Testis (tissue), 3 donors: Measurements from ENCODE around the gene CD101. TPM values are rescaled to one million over a fixed set of nuclear protein-coding genes. Genes with fewer than 3 reads are reported as not detected.

Source experiments
- DNase-seq: peaks from one replicate; pipeline ENCODE4 v3.0.0-alpha.2; 2019
- H3K27ac ChIP-seq, 2 donors: fragments of 200-600 bp; sonication (generic); one replicate each; pipeline ENCODE4 v1.5.1; 2019
- H3K27me3 ChIP-seq: fragments of 200-600 bp; sonication (generic); one replicate; pipeline ENCODE4 v1.5.1; 2019
- H3K36me3 ChIP-seq: fragments of 200-600 bp; sonication (generic); one replicate; pipeline ENCODE4 v1.5.1; 2017; ENCODE audit warnings: low read depth; ENCODE audit errors: missing control alignments
- H3K4me1 ChIP-seq: fragments of 200-600 bp; sonication (generic); one replicate; pipeline ENCODE4 v1.5.1; 2019
- H3K4me3 ChIP-seq, 2 donors: fragments of 200-600 bp; sonication (generic); one replicate each; pipeline ENCODE4 v1.5.1; 2017 to 2019
- H3K9me3 ChIP-seq: fragments of 200-600 bp; sonication (generic); one replicate; pipeline ENCODE4 v1.5.1; 2017
- POLR2A ChIP-seq: fragments of 450-650 bp; IDR thresholded peaks from one replicate; pipeline ENCODE4 v1.6.1; 2017; ENCODE audit warnings: antibody characterized with exemption, mild to moderate bottlenecking, moderate library complexity
- WGBS, 2 donors: methylation state at CpG; one replicate each; pipeline ENCODE4 v1.1.5; 2018; 5-methylcytosine and 5-hydroxymethylcytosine counted together
- intact Hi-C: fragments of 100-400 bp; cut with DNase I; formaldehyde crosslinking; loops from one replicate; pipeline ENCODE4 v1.15.1; 2023; ENCODE audit warnings: low total_unique reads
- polyA plus RNA-seq: library from polyadenylated mRNA; stranded (reverse); fragments of 350-450 nt; fragmentation: Illumina TruSeq; extraction: RNeasy Lipid Tissue Mini Kit (QIAGEN cat#74804); gene quantifications from one replicate; pipeline ENCODE4 v1.2.3, GENCODE V29; 2014; ENCODE audit warnings: low read depth, low replicate concordance; ENCODE audit not compliant: insufficient read depth
- total RNA-seq, 2 donors: library from RNA; depleted of rRNA; stranded (reverse); fragments of >200 nt; gene quantifications; one replicate each; pipeline ENCODE4 v1.2.3, GENCODE V29; 2016
- TF ChIP-seq, protein P1 (sequence below), 3 experiments: fragments of 450-650 bp in 2 of 3; fragments of 200-600 bp in 1 of 3; sonication (generic) in 1 of 3; IDR thresholded peaks; one replicate each; pipeline ENCODE4 v1.5.1; 2016 to 2019; ENCODE audit warnings: antibody characterized with exemption in 3 of 3, mild to moderate bottlenecking in 2 of 3, moderate library complexity in 1 of 3

Gene CD101
- total and polyA plus RNA-seq, 3 donors from 2014 or later: 0.79 to 1.4 (median 1.2) TPM

- H3K27me3 ChIP-seq: no peaks in the 10 kb centered on the region
- 90 to 95% methylated on average over 2 of the region's 2 CpGs for WGBS, 2 donors
- no peak overlapping the region for H3K4me3 ChIP-seq
- no peaks in the 10 kb centered on the region for H3K9me3 ChIP-seq
- no peak overlapping the region for H3K27ac ChIP-seq
- H3K4me1 ChIP-seq: no peaks in the 10 kb centered on the region
- intact Hi-C loops: no loop called here
- no peak for TF ChIP-seq POLR2A
- TF ChIP-seq, protein P1, sequence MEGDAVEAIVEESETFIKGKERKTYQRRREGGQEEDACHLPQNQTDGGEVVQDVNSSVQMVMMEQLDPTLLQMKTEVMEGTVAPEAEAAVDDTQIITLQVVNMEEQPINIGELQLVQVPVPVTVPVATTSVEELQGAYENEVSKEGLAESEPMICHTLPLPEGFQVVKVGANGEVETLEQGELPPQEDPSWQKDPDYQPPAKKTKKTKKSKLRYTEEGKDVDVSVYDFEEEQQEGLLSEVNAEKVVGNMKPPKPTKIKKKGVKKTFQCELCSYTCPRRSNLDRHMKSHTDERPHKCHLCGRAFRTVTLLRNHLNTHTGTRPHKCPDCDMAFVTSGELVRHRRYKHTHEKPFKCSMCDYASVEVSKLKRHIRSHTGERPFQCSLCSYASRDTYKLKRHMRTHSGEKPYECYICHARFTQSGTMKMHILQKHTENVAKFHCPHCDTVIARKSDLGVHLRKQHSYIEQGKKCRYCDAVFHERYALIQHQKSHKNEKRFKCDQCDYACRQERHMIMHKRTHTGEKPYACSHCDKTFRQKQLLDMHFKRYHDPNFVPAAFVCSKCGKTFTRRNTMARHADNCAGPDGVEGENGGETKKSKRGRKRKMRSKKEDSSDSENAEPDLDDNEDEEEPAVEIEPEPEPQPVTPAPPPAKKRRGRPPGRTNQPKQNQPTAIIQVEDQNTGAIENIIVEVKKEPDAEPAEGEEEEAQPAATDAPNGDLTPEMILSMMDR (IDR thresholded peaks at IDR 0.05): no peak
- no peaks in the 10 kb centered on the region for H3K36me3 ChIP-seq
- no peak for DNase-seq
Measured at GRCh38 chr1:117070124-117070523, 68.6 kb downstream of the CD101 start.

GRCh38 chr1:117076648-117077047 is 75.1 kb downstream of the CD101 start:
- no peak for DNase-seq
- Histone ChIP-seq H3K36me3 (no peaks in the 10 kb centered on the region), H3K4me3 (no peak overlapping the region), H3K4me1 (no peaks in the 10 kb centered on the region), H3K9me3 (no peaks in the 10 kb centered on the region), H3K27ac (no peak overlapping the region), H3K27me3 (no peaks in the 10 kb centered on the region)
- no peak for TF ChIP-seq POLR2A
- TF ChIP-seq, protein P1 (IDR thresholded peaks at IDR 0.05): no peak
- 90 to 94% methylated on average over 5 of the region's 5 CpGs for WGBS, 2 donors
- intact Hi-C loops: no loop called here

DNA sequence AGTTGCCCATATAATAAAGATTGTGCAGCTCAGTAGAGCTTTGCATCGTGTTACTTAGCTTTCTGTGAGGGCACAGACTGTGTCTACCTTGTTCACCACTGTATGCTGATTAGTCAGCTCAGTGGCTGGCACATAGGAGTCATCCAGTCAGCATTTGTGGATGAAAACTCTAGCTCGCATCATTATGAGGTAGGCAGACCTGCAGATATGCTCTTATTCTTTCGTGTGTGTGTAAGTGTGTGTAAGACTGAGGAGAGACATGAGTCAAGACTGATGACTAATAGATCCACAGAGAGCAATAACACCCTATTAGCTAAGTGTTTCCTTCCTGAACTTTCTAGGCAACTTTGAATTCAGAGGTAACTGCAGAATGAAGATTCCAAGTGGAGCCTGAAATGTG is 75.7 kb downstream of the CD101 start:
- TF ChIP-seq, protein P1 (IDR thresholded peaks at IDR 0.05): no peak
- no peak for TF ChIP-seq POLR2A
- Histone ChIP-seq H3K9me3 (no peaks in the 10 kb centered on the region), H3K4me1 (no peaks in the 10 kb centered on the region), H3K27me3 (no peaks in the 10 kb centered on the region), H3K4me3 (no peak overlapping the region), H3K27ac (no peak overlapping the region), H3K36me3 (no peaks in the 10 kb centered on the region)
- no peak for DNase-seq
- intact Hi-C loops: no loop called here
- 60 to 72% methylated on average over 3 of the region's 3 CpGs for WGBS, 2 donors

DNA sequence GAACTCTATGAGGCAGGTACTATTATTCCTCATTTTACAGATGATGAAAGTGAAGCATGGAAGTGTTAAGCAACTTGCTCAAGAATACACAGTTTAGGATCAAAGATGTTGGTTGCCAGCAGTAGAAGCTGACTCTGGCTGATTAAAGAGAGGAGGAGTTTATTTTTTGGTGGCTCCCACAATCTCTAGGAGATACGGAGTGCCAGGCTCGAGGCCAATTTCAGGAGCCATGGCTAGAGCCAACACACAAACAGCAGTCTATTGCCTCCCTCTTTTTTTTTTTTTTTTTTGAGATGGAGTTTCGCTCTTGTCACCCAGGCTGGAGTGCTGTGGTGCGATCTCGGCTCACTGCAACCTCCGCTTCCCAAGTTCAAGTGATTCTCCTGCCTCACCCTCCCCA is 78.2 kb downstream of the CD101 start:
- H3K27ac ChIP-seq: no peak overlapping the region
- TF ChIP-seq, protein P1 (IDR thresholded peaks at IDR 0.05): no peak
- no peak for TF ChIP-seq POLR2A
- no peaks in the 10 kb centered on the region for H3K9me3 ChIP-seq
- intact Hi-C loops: no loop called here
- no peaks in the 10 kb centered on the region for H3K36me3 ChIP-seq
- 75 to 78% methylated on average over 6 of the region's 6 CpGs for WGBS, 2 donors
- peak; percentile 61 for DNase-seq
- H3K4me1 ChIP-seq: no peaks in the 10 kb centered on the region
- H3K27me3 ChIP-seq: no peaks in the 10 kb centered on the region
- H3K4me3 ChIP-seq: no peak overlapping the region

GRCh38 chr1:117084231-117084630 is 82.7 kb downstream of the CD101 start:
- H3K36me3 ChIP-seq: no peaks in the 10 kb centered on the region
- H3K4me3 ChIP-seq: no peak overlapping the region
- no peaks in the 10 kb centered on the region for H3K4me1 ChIP-seq
- no peaks in the 10 kb centered on the region for H3K27me3 ChIP-seq
- no peak for DNase-seq
- no peaks in the 10 kb centered on the region for H3K9me3 ChIP-seq
- intact Hi-C loops: no loop called here
- 83 to 96% methylated on average over 4 to 6 of the region's 6 CpGs for WGBS, 2 donors
- TF ChIP-seq, protein P1 (IDR thresholded peaks at IDR 0.05): no peak
- no peak for TF ChIP-seq POLR2A
- no peak overlapping the region for H3K27ac ChIP-seq
